ENCODE results near the gene RHBDF2. TPM values are rescaled to one million over a fixed set of nuclear protein-coding genes. Genes with fewer than 3 reads are reported as not detected.

RHBDF2 gene
- total RNA-seq, 1 donor from 2014 or later = 34.6 TPM

GRCh38 chr17:76444518-76445311 lies 56.5 kb downstream of the RHBDF2 start:
- peaks cover 20% of the 10 kb centered on the region for H3K4me1 ChIP-seq
- TF ChIP-seq POLR2AphosphoS5 (IDR thresholded peaks at IDR 0.05; ENCODE audit: insufficient read depth in 1 of 2, low read depth in 1 of 2) (no peak), POLR2A (IDR thresholded peaks at IDR 0.05) (no peak), CTCF (IDR thresholded peaks at IDR 0.05) (no peak)
- H3K27ac ChIP-seq = no peak overlapping the region
- H3K27me3 ChIP-seq = no peaks in the 10 kb centered on the region
- intact Hi-C loops (cut with DNase I) = no loop called here
- no peaks in the 10 kb centered on the region for H3K36me3 ChIP-seq
- no peaks in the 10 kb centered on the region for H3K9me3 ChIP-seq
- H3K4me3 ChIP-seq = no peak overlapping the region
- no peak for DNase-seq (ENCODE audit: extremely low spot score in 2 of 2)

- no peak overlapping the region for H3K4me3 ChIP-seq
- no peaks in the 10 kb centered on the region for H3K27me3 ChIP-seq
- peaks cover 20% of the 10 kb centered on the region for H3K4me1 ChIP-seq
- TF ChIP-seq CTCF (IDR thresholded peaks at IDR 0.05) (no peak), POLR2A (IDR thresholded peaks at IDR 0.05) (no peak), POLR2AphosphoS5 (IDR thresholded peaks at IDR 0.05; ENCODE audit: insufficient read depth in 1 of 2, low read depth in 1 of 2) (no peak)
- DNase-seq (ENCODE audit: extremely low spot score in 2 of 2) = no peak
- no peaks in the 10 kb centered on the region for H3K9me3 ChIP-seq
- intact Hi-C loops (cut with DNase I) = no loop called here
- no peak overlapping the region for H3K27ac ChIP-seq
- H3K36me3 ChIP-seq = no peaks in the 10 kb centered on the region
Observed at GRCh38 chr17:76442341-76443338, 58.6 kb downstream of the RHBDF2 start.

- TF ChIP-seq CTCF (IDR thresholded peaks at IDR 0.05) (no peak), POLR2AphosphoS5 (IDR thresholded peaks at IDR 0.05; ENCODE audit: insufficient read depth in 1 of 2, low read depth in 1 of 2) (no peak), POLR2A (IDR thresholded peaks at IDR 0.05) (no peak)
Observed at GRCh38 chr17:76441686-76442340, 59.4 kb downstream of the RHBDF2 start.

GRCh38 chr17:76440751-76441362 lies 60.4 kb downstream of the RHBDF2 start:
- TF ChIP-seq CTCF (IDR thresholded peaks at IDR 0.05) (no peak), POLR2A (IDR thresholded peaks at IDR 0.05) (no peak), POLR2AphosphoS5 (IDR thresholded peaks at IDR 0.05; ENCODE audit: insufficient read depth in 1 of 2, low read depth in 1 of 2) (no peak)
- peaks cover 9% of the 10 kb centered on the region for H3K4me1 ChIP-seq

More at GRCh38 chr17:76441686-76442340, 59.4 kb downstream of the RHBDF2 start:
- intact Hi-C loops (cut with DNase I) = no loop called here
- no peak for DNase-seq (ENCODE audit: extremely low spot score in 2 of 2)
- no peaks in the 10 kb centered on the region for H3K27me3 ChIP-seq
- no peak overlapping the region for H3K27ac ChIP-seq
- H3K9me3 ChIP-seq = no peaks in the 10 kb centered on the region
- peaks cover 18% of the 10 kb centered on the region for H3K4me1 ChIP-seq
- no peak overlapping the region for H3K4me3 ChIP-seq
- no peaks in the 10 kb centered on the region for H3K36me3 ChIP-seq

More at GRCh38 chr17:76440751-76441362, 60.4 kb downstream of the RHBDF2 start:
- intact Hi-C loops (cut with DNase I) = no loop called here
- Histone ChIP-seq H3K27ac (no peak overlapping the region), H3K9me3 (no peaks in the 10 kb centered on the region), H3K27me3 (no peaks in the 10 kb centered on the region), H3K4me3 (no peak overlapping the region), H3K36me3 (no peaks in the 10 kb centered on the region)
- DNase-seq (ENCODE audit: extremely low spot score in 2 of 2) = no peak
